Loucy (cell line): ENCODE measurements around the gene CDK11B.

ENCODE experiments used
- CTCF ChIP-seq: fragments of 200-600 bp; sonication (generic); conservative IDR thresholded peaks from 2 replicates; pipeline ENCODE4 v1.5.1; 2014; ENCODE audit warnings: mild to moderate bottlenecking, antibody characterized with exemption, low read length
- EZH2phosphoT487 ChIP-seq: fragments of 200-600 bp; IDR thresholded peaks from 2 replicates; pipeline ENCODE4 v1.6.1; 2018; ENCODE audit warnings: antibody characterized with exemption, mild to moderate bottlenecking, moderate library complexity, borderline replicate concordance

- no peak for TF ChIP-seq CTCF
- no peak for TF ChIP-seq EZH2phosphoT487
These were observed 45.0 kb upstream of the CDK11B start for GRCh38 chr1:1703796-1704195.
